ENCODE measurements around the gene RTCA. TPM values are rescaled to one million over a fixed set of nuclear protein-coding genes. Genes with fewer than 3 reads are reported as not detected.
A peak's percentile ranks its signal among the peaks of the same experiment; 100 is the strongest.

Gene RTCA
- polyA plus RNA-seq, 1 experiment: 28.6 TPM

GRCh38 chr1:100237091-100237490 is 28.9 kb upstream of the RTCA start:
- TF ChIP-seq, protein P1, sequence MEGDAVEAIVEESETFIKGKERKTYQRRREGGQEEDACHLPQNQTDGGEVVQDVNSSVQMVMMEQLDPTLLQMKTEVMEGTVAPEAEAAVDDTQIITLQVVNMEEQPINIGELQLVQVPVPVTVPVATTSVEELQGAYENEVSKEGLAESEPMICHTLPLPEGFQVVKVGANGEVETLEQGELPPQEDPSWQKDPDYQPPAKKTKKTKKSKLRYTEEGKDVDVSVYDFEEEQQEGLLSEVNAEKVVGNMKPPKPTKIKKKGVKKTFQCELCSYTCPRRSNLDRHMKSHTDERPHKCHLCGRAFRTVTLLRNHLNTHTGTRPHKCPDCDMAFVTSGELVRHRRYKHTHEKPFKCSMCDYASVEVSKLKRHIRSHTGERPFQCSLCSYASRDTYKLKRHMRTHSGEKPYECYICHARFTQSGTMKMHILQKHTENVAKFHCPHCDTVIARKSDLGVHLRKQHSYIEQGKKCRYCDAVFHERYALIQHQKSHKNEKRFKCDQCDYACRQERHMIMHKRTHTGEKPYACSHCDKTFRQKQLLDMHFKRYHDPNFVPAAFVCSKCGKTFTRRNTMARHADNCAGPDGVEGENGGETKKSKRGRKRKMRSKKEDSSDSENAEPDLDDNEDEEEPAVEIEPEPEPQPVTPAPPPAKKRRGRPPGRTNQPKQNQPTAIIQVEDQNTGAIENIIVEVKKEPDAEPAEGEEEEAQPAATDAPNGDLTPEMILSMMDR (IDR thresholded peaks at IDR 0.05; ENCODE audit: insufficient read depth, low read depth, low read length): no peak
- ChIA-PET CTCF (interaction anchor here (0.5 kb wide), 1 partner anchor 324 kb away, joined by 3 read pairs; no protein-coding TSS in a partner anchor), POLR2A (no interaction called here)
- Histone ChIP-seq H3K27me3 (ENCODE audit: control insufficient read depth, insufficient read depth, low read length) (no peaks in the 10 kb centered on the region), H3K4me3 (ENCODE audit: low read depth, low read length) (no peak overlapping the region), H3K36me3 (ENCODE audit: control insufficient read depth, insufficient read depth, low read length) (peaks cover 1% of the 10 kb centered on the region; the same call in 1 of the 2 replicates)
- DNase-seq (ENCODE audit: low read depth): no peak

- no peak for DNase-seq (ENCODE audit: low read depth)
- POLR2A ChIA-PET: interaction anchor here (0.6 kb wide), 1 partner anchor 30 kb away, joined by 6 read pairs; no protein-coding TSS in a partner anchor
- Histone ChIP-seq H3K36me3 (ENCODE audit: control insufficient read depth, insufficient read depth, low read length) (peaks cover 1% of the 10 kb centered on the region; the same call in 1 of the 2 replicates), H3K27me3 (ENCODE audit: control insufficient read depth, insufficient read depth, low read length) (no peaks in the 10 kb centered on the region), H3K4me3 (ENCODE audit: low read depth, low read length) (no peak overlapping the region)
- CTCF ChIA-PET: interaction anchor here (1.0 kb wide), 1 partner anchor 47 kb away, joined by 3 read pairs; no protein-coding TSS in a partner anchor
- TF ChIP-seq, protein P1 (IDR thresholded peaks at IDR 0.05; ENCODE audit: insufficient read depth, low read depth, low read length): no peak
These were observed 26.1 kb upstream of the RTCA start for GRCh38 chr1:100239961-100240360.

GRCh38 chr1:100240631-100241030 is 25.4 kb upstream of the RTCA start:
- TF ChIP-seq, protein P1 (IDR thresholded peaks at IDR 0.05; ENCODE audit: insufficient read depth, low read depth, low read length): no peak
- Histone ChIP-seq H3K36me3 (ENCODE audit: control insufficient read depth, insufficient read depth, low read length) (peaks cover 1% of the 10 kb centered on the region; the same call in 1 of the 2 replicates), H3K27me3 (ENCODE audit: control insufficient read depth, insufficient read depth, low read length) (no peaks in the 10 kb centered on the region), H3K4me3 (ENCODE audit: low read depth, low read length) (no peak overlapping the region)
- ChIA-PET POLR2A (no interaction called here), CTCF (no interaction called here)
- no peak for DNase-seq (ENCODE audit: low read depth)

- CTCF ChIA-PET: no interaction called here
- no peaks in the 10 kb centered on the region; the same call in 1 of the 2 replicates for H3K36me3 ChIP-seq (ENCODE audit: control insufficient read depth, insufficient read depth, low read length)
- POLR2A ChIA-PET: no interaction called here
- H3K4me3 ChIP-seq (ENCODE audit: low read depth, low read length): no peak overlapping the region
- TF ChIP-seq, protein P1 (IDR thresholded peaks at IDR 0.05; ENCODE audit: insufficient read depth, low read depth, low read length): no peak
- no peak for DNase-seq (ENCODE audit: low read depth)
- no peaks in the 10 kb centered on the region for H3K27me3 ChIP-seq (ENCODE audit: control insufficient read depth, insufficient read depth, low read length)
These were observed 19.3 kb upstream of the RTCA start for GRCh38 chr1:100246738-100247137.

DNA sequence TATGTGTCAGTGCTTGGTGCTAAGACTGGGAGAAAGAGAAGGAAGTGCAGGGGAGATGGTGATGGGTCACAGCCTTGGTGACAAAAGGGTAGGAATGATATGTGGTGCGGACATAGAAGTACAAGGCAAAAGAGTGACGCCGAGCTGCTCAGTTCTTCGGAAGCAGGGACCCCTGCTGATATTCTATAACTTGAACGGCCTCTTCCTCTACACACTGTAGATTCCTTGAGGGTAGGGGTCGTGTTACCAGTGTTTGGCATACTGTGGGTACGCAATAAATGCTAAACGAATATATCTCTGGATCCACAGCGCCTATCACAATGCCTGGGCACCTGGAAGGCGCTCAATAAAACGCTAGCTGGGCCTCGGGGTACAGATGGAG is 16.9 kb upstream of the RTCA start:
- Histone ChIP-seq H3K36me3 (ENCODE audit: control insufficient read depth, insufficient read depth, low read length) (no peaks in the 10 kb centered on the region), H3K4me3 (ENCODE audit: low read depth, low read length) (peak overlapping the region; percentile 97), H3K27me3 (ENCODE audit: control insufficient read depth, insufficient read depth, low read length) (peaks cover 3% of the 10 kb centered on the region; the same call in 1 of the 2 replicates)
- ChIA-PET POLR2A (interaction anchor here (1.0 kb wide), 1 partner anchor 17 kb away, joined by 7 read pairs; the partner anchor contains the start of gene RTCA), CTCF (interaction anchor here (0.7 to 1.0 kb wide), 2 partner anchors 16 to 17 kb away, joined by 3 read pairs; partner anchors contain the start of gene RTCA)
- DNase-seq (ENCODE audit: low read depth): no peak
- TF ChIP-seq, protein P1 (IDR thresholded peaks at IDR 0.05; ENCODE audit: insufficient read depth, low read depth, low read length): no peak

Data from BJ (cell line).